HCT116 (cell line): ENCODE measurements around the gene ZBTB20. TPM values are rescaled to one million over a fixed set of nuclear protein-coding genes. Genes with fewer than 3 reads are reported as not detected.

Source experiments
- ATAC-seq: fragments of 200-7000 bp; cut with Tn5 transposase; 2 replicates; pipeline ENCODE4 v1.9.1; 2020; ENCODE audit warnings: mild to moderate bottlenecking, moderate library complexity
- BruUV-seq: library from RNA; stranded (reverse); fragments of 400-500 nt; replicated peaks from 2 replicates; lab custom pipeline; 2021; lab: Mats Ljungman, UMichigan
- CTCF ChIA-PET: fragments of 300-600 bp; sonication (Branson Sonifier 250); formaldehyde crosslinking; loops from one replicate; lab custom pipeline; 2021; ENCODE audit warnings: antibody characterized with exemption; lab: Charles Lee
- POLR2A ChIA-PET: fragments of 300-600, 350-600 bp; sonication (Branson Sonifier 250); formaldehyde crosslinking; loops from one replicate; lab custom pipeline; 2021; ENCODE audit warnings: antibody characterized with exemption; lab: Charles Lee
- RAD21 ChIA-PET, 2 experiments: fragments of 300-600 bp; sonication (Branson Sonifier 250); formaldehyde crosslinking; loops; one replicate each; lab custom pipeline; 2023; ENCODE audit warnings: low total read pairs in 2 of 2; ENCODE audit not compliant: uncharacterized antibody in 2 of 2, unreplicated experiment in 2 of 2, low non-redundant PET in 1 of 2; lab: Charles Lee
- DNase-seq: peaks from one replicate; pipeline ENCODE4 v3.0.0-alpha.2; 2010; ENCODE audit warnings: low read depth, low spot score
- H2AFZ ChIP-seq: fragments of 200-600 bp; shearing (Covaris generic), sonication (generic); 2 replicates; pipeline ENCODE4 v1.6.1; 2017; ENCODE audit warnings: low read depth, mixed run types, mixed read lengths, antibody characterized with exemption, low read length; ENCODE audit not compliant: poor library complexity, severe bottlenecking
- H3K27ac ChIP-seq: 2 replicates; pipeline ENCODE4 v1.5.1; 2012; ENCODE audit warnings: low read depth, low read length
- H3K27me3 ChIP-seq: fragments of 200-600 bp; sonication (generic); 2 replicates; pipeline ENCODE4 v1.6.1; 2016; ENCODE audit warnings: mixed run types, low read length, mixed read lengths; ENCODE audit not compliant: insufficient read depth
- H3K36me3 ChIP-seq, 2 experiments: fragments of 200-500 bp in 1 of 2; fragments of 200-600 bp in 1 of 2; sonication (Bioruptor generic) in 1 of 2; sonication (generic) in 1 of 2; 2 replicates each; pipeline versions ENCODE4 v1.5.1 to v1.6.1; 2014 to 2016; ENCODE audit warnings: low read length in 2 of 2, inconsistent platforms in 1 of 2, mixed read lengths in 1 of 2, mixed run types in 1 of 2; ENCODE audit not compliant: insufficient read depth in 2 of 2, control insufficient read depth in 1 of 2
- H3K4me1 ChIP-seq, 2 experiments: fragments of 200-600 bp in 1 of 2; sonication (generic) in 1 of 2; 2 replicates each; pipeline versions ENCODE4 v1.5.1 to v1.6.1; 2012 to 2017; ENCODE audit warnings: low read length in 2 of 2, inconsistent platforms in 1 of 2, mild to moderate bottlenecking in 1 of 2, mixed read lengths in 1 of 2, mixed run types in 1 of 2, moderate library complexity in 1 of 2; ENCODE audit not compliant: insufficient read depth in 2 of 2, control insufficient read depth in 1 of 2
- H3K4me2 ChIP-seq: fragments of 200-600 bp; sonication (generic); 2 replicates; pipeline ENCODE4 v1.6.1; 2017; ENCODE audit warnings: mixed run types, low read length, mixed read lengths
- H3K4me3 ChIP-seq, 2 experiments: fragments of 200-600 bp in 1 of 2; sonication (generic) in 1 of 2; replicated peaks in 1 of 2; 2 replicates each; pipeline ENCODE4 v1.5.1; 2011 to 2016; ENCODE audit warnings: low read length in 2 of 2, control low read depth in 1 of 2, low read depth in 1 of 2, mild to moderate bottlenecking in 1 of 2, mixed read lengths in 1 of 2, mixed run types in 1 of 2
- H3K79me2 ChIP-seq: fragments of 200-600 bp; sonication (generic); 2 replicates; pipeline ENCODE4 v1.6.1; 2017; ENCODE audit warnings: mild to moderate bottlenecking, mixed run types, low read length, moderate library complexity, mixed read lengths; ENCODE audit not compliant: insufficient read depth
- H3K9ac ChIP-seq: fragments of 200-600 bp; sonication (generic); 2 replicates; pipeline ENCODE4 v1.6.1; 2016; ENCODE audit warnings: low read length, mixed read lengths
- H3K9me2 ChIP-seq: fragments of 200-600 bp; sonication (generic), shearing (Covaris generic); 2 replicates; pipeline ENCODE4 v1.6.1; 2017; ENCODE audit warnings: mixed run types, mild to moderate bottlenecking, moderate library complexity; ENCODE audit not compliant: insufficient read depth
- H3K9me3 ChIP-seq, 2 experiments: fragments of 200-500 bp in 1 of 2; fragments of 200-600 bp in 1 of 2; sonication (Bioruptor generic) in 1 of 2; sonication (generic) in 1 of 2; 2 replicates each; pipeline ENCODE4 v1.6.1; 2014 to 2017; ENCODE audit warnings: low read length in 2 of 2, mixed read lengths in 2 of 2, inconsistent platforms in 1 of 2, low read depth in 1 of 2, mild to moderate bottlenecking in 1 of 2, mixed run types in 1 of 2, moderate library complexity in 1 of 2; ENCODE audit not compliant: control insufficient read depth in 1 of 2, insufficient read depth in 1 of 2
- H4K20me1 ChIP-seq: fragments of 200-600 bp; sonication (generic), shearing (Covaris generic); 2 replicates; pipeline ENCODE4 v1.6.1; 2017; ENCODE audit warnings: mixed run types, mild to moderate bottlenecking, moderate library complexity; ENCODE audit not compliant: insufficient read depth
- ATF3 ChIP-seq: IDR thresholded peaks from 2 replicates; pipeline ENCODE4 v1.6.1; 2012
- CBX3 ChIP-seq: IDR thresholded peaks from 2 replicates; pipeline ENCODE4 v1.6.1; 2012; ENCODE audit warnings: low read depth
- CTCF ChIP-seq, 3 experiments: fragments of 200-600 bp in 1 of 3; sonication (generic) in 1 of 3; IDR thresholded peaks in 2 of 3; conservative IDR thresholded peaks in 1 of 3; 2 replicates each; pipeline ENCODE4 v1.5.1; 2012 to 2017; ENCODE audit warnings: low read depth in 2 of 3, low read length in 2 of 3, antibody characterized with exemption in 1 of 3, borderline replicate concordance in 1 of 3, control low read depth in 1 of 3, mild to moderate bottlenecking in 1 of 3, mixed read lengths in 1 of 3, mixed run types in 1 of 3, moderate library complexity in 1 of 3; ENCODE audit not compliant: insufficient read depth in 1 of 3
- EZH2 ChIP-seq: fragments of 200-600 bp; sonication (generic); IDR thresholded peaks from 2 replicates; pipeline ENCODE4 v1.6.1; 2017; ENCODE audit warnings: antibody characterized with exemption, mixed run types
- FOSL1 ChIP-seq: IDR thresholded peaks from 2 replicates; pipeline ENCODE4 v1.6.1; 2012; ENCODE audit warnings: low read depth
- RAD21 ChIP-seq: IDR thresholded peaks from 2 replicates; pipeline ENCODE4 v1.6.1; 2012; ENCODE audit warnings: low read depth, mild to moderate bottlenecking
- REST ChIP-seq: IDR thresholded peaks from 2 replicates; pipeline ENCODE4 v1.6.1; 2012; ENCODE audit warnings: low read depth
- SIN3A ChIP-seq: IDR thresholded peaks from 2 replicates; pipeline ENCODE4 v1.6.1; 2012; ENCODE audit warnings: low read depth
- SP1 ChIP-seq: IDR thresholded peaks from 2 replicates; pipeline ENCODE4 v1.6.1; 2012; ENCODE audit warnings: low read depth
- SRF ChIP-seq: IDR thresholded peaks from 2 replicates; pipeline ENCODE4 v1.6.1; 2012; ENCODE audit warnings: low read depth
- TCF7L2 ChIP-seq: IDR thresholded peaks from 2 replicates; pipeline ENCODE4 v1.7.0; 2011; ENCODE audit warnings: borderline replicate concordance, inconsistent platforms; ENCODE audit not compliant: insufficient read depth, insufficient read length; ENCODE audit errors: extremely low read depth
- ZBTB33 ChIP-seq: IDR thresholded peaks from 2 replicates; pipeline ENCODE4 v1.6.1; 2011; ENCODE audit warnings: mild to moderate bottlenecking, low read length, moderate library complexity; ENCODE audit not compliant: insufficient replicate concordance; ENCODE audit errors: extremely low read depth
- intact Hi-C: fragments of 100-400 bp; cut with micrococcal nuclease; formaldehyde crosslinking; loops from 2 replicates; pipeline ENCODE4 v1.10.0; 2022
- total RNA-seq: library from RNA; stranded (reverse); gene quantifications from one replicate; pipeline ENCODE4 v1.2.1, GENCODE V29; 2021; ENCODE audit not compliant: unreplicated experiment

The ZBTB20 gene
- total RNA-seq, 1 experiment from 2014 or later: 42.1 TPM

GRCh38 chr3:114539525-114539924 lies 607.6 kb downstream of the ZBTB20 start:
- Histone ChIP-seq H3K27me3 (no peaks in the 10 kb centered on the region), H3K9me2 (no peaks in the 10 kb centered on the region), H3K9ac (no peak overlapping the region), H3K9me3 (no peaks in the 10 kb centered on the region), H3K27ac (no peak overlapping the region), H3K4me1 (peaks cover 23 to 35% of the 10 kb centered on the region in 2 experiments), H3K4me2 (no peak overlapping the region), H3K4me3 (no peak overlapping the region)
- ChIA-PET POLR2A (no interaction called here), CTCF (interaction anchor here (1.1 kb wide), 1 partner anchor 12 kb away, joined by 3 read pairs; no protein-coding TSS in a partner anchor)
- intact Hi-C loops: no loop called here
- no TSS peak for BruUV-seq
- no peak for ATAC-seq
- no peak for DNase-seq
- no peak for TF ChIP-seq RAD21
- TF ChIP-seq TCF7L2: no peak
- no peak for TF ChIP-seq FOSL1
- TF ChIP-seq SP1: no peak
- no peak for TF ChIP-seq REST
- TF ChIP-seq CBX3: no peak
- no peak for TF ChIP-seq SRF
- no peak for TF ChIP-seq SIN3A
- TF ChIP-seq EZH2: no peak
- no peak for TF ChIP-seq CTCF (IDR thresholded peaks at IDR 0.05 in 2 of 3, conservative IDR thresholded peaks at IDR 0.05 in 1 of 3; ENCODE audit: borderline replicate concordance in 1 of 3, insufficient read depth in 1 of 3, low read depth in 2 of 3, low read length in 2 of 3)
- no peak for TF ChIP-seq ATF3
- TF ChIP-seq ZBTB33: no peak
- TF ChIP-seq, all 23 proteins: peak for 0
- peaks cover 88% of the 10 kb centered on the region for H3K79me2 ChIP-seq
- no peaks in the 10 kb centered on the region for H4K20me1 ChIP-seq
- RAD21 ChIA-PET: no interaction called here
- no peaks in the 10 kb centered on the region for H3K36me3 ChIP-seq
- H2AFZ ChIP-seq: no peak overlapping the region
